Uterus (tissue), 4 donors: ENCODE results near the gene MARCKSL1. TPM values are rescaled to one million over a fixed set of nuclear protein-coding genes. Genes with fewer than 3 reads are reported as not detected.

Source experiments
- DNase-seq, 2 donors: peaks; one replicate each; pipeline ENCODE4 v3.0.0-alpha.2; 2019 to 2020
- H3K27ac ChIP-seq, 2 donors: fragments of 200-600 bp; sonication (generic); 1 replicate in 1 of 2; 2 replicates in 1 of 2; pipeline ENCODE4 v1.5.1; 2016 to 2018
- H3K27me3 ChIP-seq, 2 donors: fragments of 200-600 bp; sonication (generic); one replicate each; pipeline ENCODE4 v1.5.1; 2018 to 2019; ENCODE audit warnings: control low read depth in 1 of 2
- H3K36me3 ChIP-seq, 2 donors: fragments of 200-600 bp; sonication (generic); one replicate each; pipeline ENCODE4 v1.5.1; 2019; ENCODE audit warnings: control low read depth in 1 of 2
- H3K4me1 ChIP-seq, 2 donors: fragments of 200-600 bp; sonication (generic); one replicate each; pipeline ENCODE4 v1.5.1; 2018 to 2019; ENCODE audit warnings: control low read depth in 1 of 2
- H3K4me3 ChIP-seq, 2 donors: fragments of 200-600 bp; sonication (generic); 1 replicate in 1 of 2; 2 replicates in 1 of 2; pipeline ENCODE4 v1.5.1; 2018 to 2019; ENCODE audit warnings: mild to moderate bottlenecking in 1 of 2
- H3K9me3 ChIP-seq, 2 donors: fragments of 200-600 bp; sonication (generic); one replicate each; pipeline ENCODE4 v1.5.1; 2019; ENCODE audit warnings: control low read depth in 1 of 2
- CTCF ChIP-seq, 4 experiments: fragments of 200-600 bp in 2 of 4; fragments of 450-650 bp in 2 of 4; sonication (generic) in 2 of 4; IDR thresholded peaks; one replicate each; pipeline ENCODE4 v1.5.1; 2016 to 2019; ENCODE audit warnings: antibody characterized with exemption in 4 of 4, mild to moderate bottlenecking in 2 of 4, moderate library complexity in 1 of 4
- POLR2A ChIP-seq, 2 donors: fragments of 450-650 bp; IDR thresholded peaks; one replicate each; pipeline ENCODE4 v1.6.1; 2016; ENCODE audit warnings: antibody characterized with exemption in 2 of 2, mild to moderate bottlenecking in 1 of 2, moderate library complexity in 1 of 2
- intact Hi-C: fragments of 100-400 bp; cut with DNase I; formaldehyde crosslinking; loops from one replicate; pipeline ENCODE4 v1.15.1; 2023; ENCODE audit warnings: low total_unique reads
- total RNA-seq, 4 donors: library from RNA; depleted of rRNA in 3 of 4; stranded (reverse); fragments of >200 nt in 3 of 4; gene quantifications; one replicate each; pipeline versions ENCODE4 v1.1.0 to v1.2.4, GENCODE V29; 2014 to 2023
- donor health status: DM: yes; HTN: yes; CAD: no.

MARCKSL1 gene
- total RNA-seq, 4 donors from 2014 or later: 14.7 to 93.3 (median 53.0) TPM

GRCh38 chr1:32330558-32331151 lies 5.4 kb downstream of the MARCKSL1 start:
- Histone ChIP-seq H3K27me3 (no peaks in the 10 kb centered on the region), H3K36me3 (no peaks in the 10 kb centered on the region), H3K4me3 (no peak overlapping the region), H3K27ac (no peak overlapping the region), H3K4me1 (peaks cover 0 to 4% of the 10 kb centered on the region in 2 donors), H3K9me3 (no peaks in the 10 kb centered on the region)
- intact Hi-C loops: no loop called here
- DNase-seq: no peak
- no peak for TF ChIP-seq CTCF (IDR thresholded peaks at IDR 0.05)
- TF ChIP-seq POLR2A (IDR thresholded peaks at IDR 0.05): no peak

GRCh38 chr1:32329931-32330466 lies 6.0 kb downstream of the MARCKSL1 start:
- Histone ChIP-seq H3K4me1 (peaks cover 0 to 4% of the 10 kb centered on the region in 2 donors), H3K27ac (no peak overlapping the region), H3K36me3 (no peaks in the 10 kb centered on the region), H3K9me3 (no peaks in the 10 kb centered on the region), H3K4me3 (no peak overlapping the region), H3K27me3 (no peaks in the 10 kb centered on the region)
- TF ChIP-seq POLR2A (IDR thresholded peaks at IDR 0.05) (no peak), CTCF (IDR thresholded peaks at IDR 0.05) (no peak)
- intact Hi-C loops: no loop called here
- no peak for DNase-seq

- Histone ChIP-seq H3K27me3 (no peaks in the 10 kb centered on the region), H3K36me3 (no peaks in the 10 kb centered on the region), H3K4me3 (no peak overlapping the region), H3K27ac (no peak overlapping the region), H3K9me3 (no peaks in the 10 kb centered on the region), H3K4me1 (no peaks in the 10 kb centered on the region)
- DNase-seq: no peak
- intact Hi-C loops: no loop called here
- no peak for TF ChIP-seq POLR2A (IDR thresholded peaks at IDR 0.05)
- TF ChIP-seq CTCF (IDR thresholded peaks at IDR 0.05): no peak
Observed at GRCh38 chr1:32327204-32327603, 8.8 kb downstream of the MARCKSL1 start.

- intact Hi-C loops: no loop called here
- Histone ChIP-seq H3K27ac (no peak overlapping the region), H3K9me3 (no peaks in the 10 kb centered on the region), H3K4me1 (no peaks in the 10 kb centered on the region), H3K4me3 (no peak overlapping the region), H3K36me3 (no peaks in the 10 kb centered on the region), H3K27me3 (no peaks in the 10 kb centered on the region)
- no peak for DNase-seq
- no peak for TF ChIP-seq CTCF (IDR thresholded peaks at IDR 0.05)
- no peak for TF ChIP-seq POLR2A (IDR thresholded peaks at IDR 0.05)
Observed at GRCh38 chr1:32321712-32322291, 14.2 kb downstream of the MARCKSL1 start.

GRCh38 chr1:32318127-32318869 lies 17.7 kb downstream of the MARCKSL1 start:
- no peaks in the 10 kb centered on the region for H3K36me3 ChIP-seq
- no peaks in the 10 kb centered on the region for H3K27me3 ChIP-seq
- no peak for DNase-seq
- H3K9me3 ChIP-seq: no peaks in the 10 kb centered on the region
- intact Hi-C loops: loop anchor here (10.0 kb wide), 1 partner anchor 73 kb away; the partner anchor contains the start of gene FAM167B
- H3K4me1 ChIP-seq: no peaks in the 10 kb centered on the region
- H3K4me3 ChIP-seq: no peak overlapping the region
- H3K27ac ChIP-seq: no peak overlapping the region
- no peak for TF ChIP-seq POLR2A (IDR thresholded peaks at IDR 0.05)
- no peak for TF ChIP-seq CTCF (IDR thresholded peaks at IDR 0.05)
